PC-3 (cell line): ENCODE data around the gene CAMK1G. TPM values are rescaled to one million over a fixed set of nuclear protein-coding genes. Genes with fewer than 3 reads are reported as not detected.

Experiments
- ATAC-seq: fragments of 200-7000 bp; cut with Tn5 transposase; 2 replicates; pipeline ENCODE4 v1.9.1; 2020; ENCODE audit warnings: mild to moderate bottlenecking, moderate library complexity
- Bru-seq: library from RNA; stranded (reverse); fragments of 400-500 nt; gene quantifications from one replicate; lab custom pipeline; 2021; lab: Mats Ljungman, UMichigan
- BruChase-seq, 2 experiments: library from RNA; stranded (reverse); fragments of 400-500 nt; gene quantifications; one replicate each; lab custom pipeline; 2021; lab: Mats Ljungman, UMichigan
- BruUV-seq: library from RNA; stranded (reverse); fragments of 400-500 nt; replicated peaks from 2 replicates; lab custom pipeline; 2021; lab: Mats Ljungman, UMichigan
- CTCF ChIA-PET: fragments of 300-600 bp; sonication (Branson Sonifier 250); formaldehyde crosslinking; loops from one replicate; lab custom pipeline; 2022; ENCODE audit warnings: antibody characterized with exemption; lab: Charles Lee
- POLR2A ChIA-PET: fragments of 300-600 bp; sonication (Branson Sonifier 250); formaldehyde crosslinking; loops from one replicate; lab custom pipeline; 2022; ENCODE audit warnings: antibody characterized with exemption; ENCODE audit not compliant: unreplicated experiment; lab: Charles Lee
- DNase-seq: peaks from one replicate; pipeline ENCODE4 v3.0.0-alpha.2; 2015
- H2AFZ ChIP-seq: fragments of 300-600 bp; sonication (generic); 2 replicates; pipeline ENCODE4 v1.6.0; 2016; ENCODE audit warnings: antibody characterized with exemption, low read length
- H3F3A ChIP-seq: fragments of 300-600 bp; sonication (generic); one replicate; pipeline ENCODE4 v1.6.0; 2017; ENCODE audit warnings: antibody characterized with exemption, low read length, control low read depth, mild to moderate bottlenecking; ENCODE audit not compliant: unreplicated experiment
- H3K27ac ChIP-seq: fragments of 300-600 bp; sonication (generic); 2 replicates; pipeline ENCODE4 v1.5.1; 2016; ENCODE audit warnings: mild to moderate bottlenecking, low read length
- H3K27me3 ChIP-seq: fragments of 300-600 bp; sonication (generic); 2 replicates; pipeline ENCODE4 v1.6.1; 2016; ENCODE audit warnings: low read length, mixed read lengths
- H3K36me3 ChIP-seq: fragments of 300-600 bp; sonication (generic); 2 replicates; pipeline ENCODE4 v1.6.1; 2016; ENCODE audit warnings: low read depth, mixed run types, low read length, mixed read lengths
- H3K4me1 ChIP-seq: fragments of 300-600 bp; sonication (generic); 2 replicates; pipeline ENCODE4 v1.5.1; 2016; ENCODE audit warnings: low read length; ENCODE audit not compliant: insufficient read depth
- H3K4me2 ChIP-seq: fragments of 300-600 bp; sonication (generic); 2 replicates; pipeline ENCODE4 v1.6.0; 2016; ENCODE audit warnings: low read length
- H3K4me3 ChIP-seq: fragments of 300-600 bp; sonication (generic); 2 replicates; pipeline ENCODE4 v1.5.1; 2016; ENCODE audit warnings: mild to moderate bottlenecking, low read length, mixed read lengths
- H3K79me2 ChIP-seq: fragments of 300-600 bp; sonication (generic); 2 replicates; pipeline ENCODE4 v1.6.1; 2017; ENCODE audit warnings: low read length, mixed read lengths
- H3K9ac ChIP-seq: fragments of 300-600 bp; sonication (generic); 2 replicates; pipeline ENCODE4 v1.6.0; 2016; ENCODE audit warnings: mild to moderate bottlenecking, low read length
- H3K9me2 ChIP-seq: fragments of 300-600 bp; sonication (generic); replicated peaks from 2 replicates; pipeline ENCODE4 v1.6.1; 2016; ENCODE audit warnings: mixed run types, low read length, mixed read lengths
- H3K9me3 ChIP-seq: fragments of 300-600 bp; sonication (generic); 2 replicates; pipeline ENCODE4 v1.6.1; 2016; ENCODE audit warnings: low read length, mixed read lengths
- H4K20me1 ChIP-seq: fragments of 300-600 bp; sonication (generic); 2 replicates; pipeline ENCODE4 v1.6.1; 2016; ENCODE audit warnings: low read length, mixed read lengths
- EZH2 ChIP-seq: fragments of 300-600 bp; sonication (generic); IDR thresholded peaks from one replicate; pipeline ENCODE4 v1.6.1; 2017; ENCODE audit warnings: antibody characterized with exemption, mild to moderate bottlenecking, low read length; ENCODE audit not compliant: unreplicated experiment
- EZH2phosphoT487 ChIP-seq: fragments of 300-600 bp; sonication (generic); IDR thresholded peaks from 2 replicates; pipeline ENCODE4 v1.6.1; 2018; ENCODE audit warnings: mild to moderate bottlenecking, antibody characterized with exemption, low read length, borderline replicate concordance
- intact Hi-C: fragments of 100-400 bp; cut with micrococcal nuclease; formaldehyde crosslinking; loops from 2 replicates; pipeline ENCODE4 v1.9.0; 2023
- long read RNA-seq: library from polyadenylated mRNA; unstranded; transcript quantifications from one replicate; pipeline ENCODE4 v2.0.0, GENCODE V29; 2021; ENCODE audit not compliant: unreplicated experiment
- total RNA-seq: library from RNA; depleted of rRNA; stranded (reverse); fragments of >200 nt; gene quantifications from 2 replicates; pipeline ENCODE4 v1.2.3, GENCODE V29; 2014; rRNA removed
- TF ChIP-seq, protein P1 (sequence below): fragments of 300-600 bp; sonication (generic); conservative IDR thresholded peaks from 2 replicates; pipeline ENCODE4 v1.5.1; 2017; ENCODE audit warnings: antibody characterized with exemption, low read depth, mild to moderate bottlenecking, low read length

The CAMK1G gene
- total RNA-seq (not detected in 2 replicates), Bru-seq, nascent RNA (not detected), BruChase-seq, experiment 1, labeled RNA remaining after a 6-hour chase (percentile 10 among the genes with signal in this experiment), BruChase-seq, experiment 2, labeled RNA remaining after a 2-hour chase (percentile 8 among the genes with signal in this experiment)
- long read RNA-seq = 0 reads

GRCh38 chr1:209583408-209583807, at the start of gene CAMK1G:
Gene CAMK1G (plus strand): TSS chr1:209583714. CDS start chr1:209594984, 11,270 bp downstream.
- no TSS peak for BruUV-seq
- Histone ChIP-seq H3K27me3 (no peaks in the 10 kb centered on the region), H3K4me2 (no peak within 1 kb of the TSS), H3K79me2 (no peaks in the 10 kb centered on the region), H3K9ac (no peak within 1 kb of the TSS), H3K36me3 (no peaks in the 10 kb centered on the region), H3K27ac (no peak within 1 kb of the TSS), H3K9me2 (no peaks in the 10 kb centered on the region), H3K9me3 (no peaks in the 10 kb centered on the region), H3K4me3 (no peak within 1 kb of the TSS), H4K20me1 (no peaks in the 10 kb centered on the region), H3F3A (no peaks in the 10 kb centered on the region), H3K4me1 (peaks cover 36% of the 10 kb centered on the region), H2AFZ (no peak within 1 kb of the TSS)
- TF ChIP-seq EZH2 (no peak), EZH2phosphoT487 (no peak)
- TF ChIP-seq, protein P1, sequence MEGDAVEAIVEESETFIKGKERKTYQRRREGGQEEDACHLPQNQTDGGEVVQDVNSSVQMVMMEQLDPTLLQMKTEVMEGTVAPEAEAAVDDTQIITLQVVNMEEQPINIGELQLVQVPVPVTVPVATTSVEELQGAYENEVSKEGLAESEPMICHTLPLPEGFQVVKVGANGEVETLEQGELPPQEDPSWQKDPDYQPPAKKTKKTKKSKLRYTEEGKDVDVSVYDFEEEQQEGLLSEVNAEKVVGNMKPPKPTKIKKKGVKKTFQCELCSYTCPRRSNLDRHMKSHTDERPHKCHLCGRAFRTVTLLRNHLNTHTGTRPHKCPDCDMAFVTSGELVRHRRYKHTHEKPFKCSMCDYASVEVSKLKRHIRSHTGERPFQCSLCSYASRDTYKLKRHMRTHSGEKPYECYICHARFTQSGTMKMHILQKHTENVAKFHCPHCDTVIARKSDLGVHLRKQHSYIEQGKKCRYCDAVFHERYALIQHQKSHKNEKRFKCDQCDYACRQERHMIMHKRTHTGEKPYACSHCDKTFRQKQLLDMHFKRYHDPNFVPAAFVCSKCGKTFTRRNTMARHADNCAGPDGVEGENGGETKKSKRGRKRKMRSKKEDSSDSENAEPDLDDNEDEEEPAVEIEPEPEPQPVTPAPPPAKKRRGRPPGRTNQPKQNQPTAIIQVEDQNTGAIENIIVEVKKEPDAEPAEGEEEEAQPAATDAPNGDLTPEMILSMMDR = no peak
- ATAC-seq (peak; percentile 21), DNase-seq (peak; percentile 56)
- CTCF ChIA-PET = no interaction called here
- intact Hi-C loops = no loop called here
- POLR2A ChIA-PET = interaction anchor here (1.1 kb wide), 1 partner anchor 92 kb away, joined by 4 read pairs; the partner anchor contains the start of gene G0S2

GRCh38 chr1:209534496-209535250, 48.8 kb upstream of the CAMK1G start:
- CTCF ChIA-PET = no interaction called here
- no peak overlapping the region for H3K4me3 ChIP-seq

More at GRCh38 chr1:209534496-209535250, 48.8 kb upstream of the CAMK1G start:
- H3K27me3 ChIP-seq = no peaks in the 10 kb centered on the region
- H3K27ac ChIP-seq = no peak overlapping the region
- no peak overlapping the region for H3K4me2 ChIP-seq
- no peak for DNase-seq
- H3K9ac ChIP-seq = no peak overlapping the region
- no peak for TF ChIP-seq EZH2
- TF ChIP-seq, protein P1 = peak; percentile 44; the same call in 1 of the 2 replicates
- no TSS peak for BruUV-seq
- no peaks in the 10 kb centered on the region for H4K20me1 ChIP-seq
- H2AFZ ChIP-seq = no peak overlapping the region
- no peaks in the 10 kb centered on the region for H3K9me2 ChIP-seq
- H3K36me3 ChIP-seq = no peaks in the 10 kb centered on the region
- peaks cover 8% of the 10 kb centered on the region; the same call in 1 of the 2 replicates for H3K4me1 ChIP-seq
- intact Hi-C loops = no loop called here
- no peaks in the 10 kb centered on the region for H3K79me2 ChIP-seq
- no peaks in the 10 kb centered on the region for H3K9me3 ChIP-seq
- POLR2A ChIA-PET = no interaction called here
- ATAC-seq = no peak
- H3F3A ChIP-seq = no peaks in the 10 kb centered on the region
